Loucy (cell line): ENCODE data around the gene CAMK2A.

Source experiments
- H2AFZ ChIP-seq: fragments of 200-600 bp; sonication (generic); 2 replicates; pipeline ENCODE4 v1.6.0; 2016; ENCODE audit warnings: antibody characterized with exemption, mild to moderate bottlenecking, low read length, moderate library complexity
- H3F3A ChIP-seq: fragments of 200-600 bp; 2 replicates; pipeline ENCODE4 v1.6.0; 2016; ENCODE audit warnings: antibody characterized with exemption, low read depth, mild to moderate bottlenecking
- H3K27me3 ChIP-seq: fragments of 200-600 bp; sonication (generic); 2 replicates; pipeline ENCODE4 v1.6.1; 2014; ENCODE audit warnings: low read length, mild to moderate bottlenecking; ENCODE audit not compliant: insufficient read depth, poor library complexity, severe bottlenecking
- H3K36me3 ChIP-seq: fragments of 200-600 bp; sonication (generic); 2 replicates; pipeline ENCODE4 v1.6.1; 2016; ENCODE audit warnings: low read length; ENCODE audit not compliant: insufficient read depth
- H3K4me1 ChIP-seq: fragments of 200-600 bp; sonication (generic); 2 replicates; pipeline ENCODE4 v1.5.1; 2014; ENCODE audit warnings: low read length, mild to moderate bottlenecking; ENCODE audit not compliant: insufficient read depth, poor library complexity, severe bottlenecking
- H3K4me2 ChIP-seq: fragments of 200-600 bp; sonication (generic); 2 replicates; pipeline ENCODE4 v1.6.0; 2014; ENCODE audit warnings: antibody characterized with exemption, low read length, low read depth, mild to moderate bottlenecking; ENCODE audit not compliant: poor library complexity, severe bottlenecking
- H3K4me3 ChIP-seq: fragments of 200-600 bp; sonication (generic); 2 replicates; pipeline ENCODE4 v1.5.1; 2014; ENCODE audit warnings: low read length, mild to moderate bottlenecking, mixed read lengths; ENCODE audit not compliant: poor library complexity, severe bottlenecking
- H3K79me2 ChIP-seq: fragments of 200-600 bp; sonication (generic); 2 replicates; pipeline ENCODE4 v1.6.1; 2014; ENCODE audit warnings: low read length; ENCODE audit not compliant: insufficient read depth
- H3K9ac ChIP-seq: fragments of 200-600 bp; sonication (generic); 2 replicates; pipeline ENCODE4 v1.6.0; 2014; ENCODE audit warnings: mild to moderate bottlenecking, low read depth, low read length, moderate library complexity; ENCODE audit not compliant: poor library complexity, severe bottlenecking
- H3K9me2 ChIP-seq: fragments of 200-600 bp; sonication (generic); replicated peaks from 2 replicates; pipeline ENCODE4 v1.6.1; 2016; ENCODE audit warnings: low read depth, low read length, mixed read lengths
- H3K9me3 ChIP-seq: fragments of 200-600 bp; sonication (generic); 2 replicates; pipeline ENCODE4 v1.6.1; 2014; ENCODE audit warnings: mild to moderate bottlenecking, antibody characterized with exemption, low read length, low read depth; ENCODE audit not compliant: insufficient read depth
- H4K20me1 ChIP-seq: fragments of 200-600 bp; sonication (generic); 2 replicates; pipeline ENCODE4 v1.6.0; 2014; ENCODE audit warnings: antibody characterized with exemption, low read length, mild to moderate bottlenecking; ENCODE audit not compliant: insufficient read depth, poor library complexity, severe bottlenecking
- CTCF ChIP-seq: fragments of 200-600 bp; sonication (generic); conservative IDR thresholded peaks from 2 replicates; pipeline ENCODE4 v1.5.1; 2014; ENCODE audit warnings: mild to moderate bottlenecking, antibody characterized with exemption, low read length
- EZH2phosphoT487 ChIP-seq: fragments of 200-600 bp; IDR thresholded peaks from 2 replicates; pipeline ENCODE4 v1.6.1; 2018; ENCODE audit warnings: antibody characterized with exemption, mild to moderate bottlenecking, moderate library complexity, borderline replicate concordance

The CAMK2A gene

GRCh38 chr5:150295172-150295634, 5.6 kb upstream of the CAMK2A start:
- Histone ChIP-seq H3K27me3 (no peaks in the 10 kb centered on the region), H4K20me1 (no peaks in the 10 kb centered on the region), H3K4me3 (no peak overlapping the region), H3K79me2 (no peaks in the 10 kb centered on the region), H3K9ac (no peak overlapping the region), H3K9me2 (no peaks in the 10 kb centered on the region), H3K4me2 (no peak overlapping the region), H3K36me3 (no peaks in the 10 kb centered on the region), H3K9me3 (no peaks in the 10 kb centered on the region), H3F3A (no peaks in the 10 kb centered on the region), H2AFZ (no peak overlapping the region), H3K4me1 (no peaks in the 10 kb centered on the region)
- TF ChIP-seq EZH2phosphoT487 (no peak), CTCF (no peak)

GRCh38 chr5:150294551-150295071, 5.0 kb upstream of the CAMK2A start:
- H3F3A ChIP-seq, result no peaks in the 10 kb centered on the region
- no peaks in the 10 kb centered on the region for H3K9me2 ChIP-seq
- no peaks in the 10 kb centered on the region for H3K36me3 ChIP-seq
- H3K79me2 ChIP-seq, result no peaks in the 10 kb centered on the region
- no peaks in the 10 kb centered on the region for H3K27me3 ChIP-seq
- no peak overlapping the region for H3K9ac ChIP-seq
- no peak overlapping the region for H3K4me3 ChIP-seq
- no peak overlapping the region for H3K4me2 ChIP-seq
- TF ChIP-seq EZH2phosphoT487, result no peak
- TF ChIP-seq CTCF, result no peak
- no peaks in the 10 kb centered on the region for H3K9me3 ChIP-seq
- H2AFZ ChIP-seq, result no peak overlapping the region
- no peaks in the 10 kb centered on the region for H4K20me1 ChIP-seq
- H3K4me1 ChIP-seq, result no peaks in the 10 kb centered on the region

- Histone ChIP-seq H3K36me3 (no peaks in the 10 kb centered on the region), H3K9ac (no peak overlapping the region), H3K4me3 (no peak overlapping the region), H3K9me3 (no peaks in the 10 kb centered on the region), H3K27me3 (no peaks in the 10 kb centered on the region), H3K79me2 (no peaks in the 10 kb centered on the region), H3K4me2 (no peak overlapping the region), H3K4me1 (no peaks in the 10 kb centered on the region), H3K9me2 (no peaks in the 10 kb centered on the region), H2AFZ (no peak overlapping the region), H4K20me1 (no peaks in the 10 kb centered on the region), H3F3A (no peaks in the 10 kb centered on the region)
- TF ChIP-seq CTCF (no peak), EZH2phosphoT487 (no peak)
These were observed 3.7 kb upstream of the CAMK2A start for GRCh38 chr5:150293091-150293941.
